K562 (cell line): ENCODE measurements around the gene HSD11B1L. TPM values are rescaled to one million over a fixed set of nuclear protein-coding genes. Genes with fewer than 3 reads are reported as not detected.

Experiments
- ATAC-seq: fragments of 200-7000 bp; cut with Tn5 transposase; 3 replicates; pipeline ENCODE4 v1.9.1; 2020; ENCODE audit warnings: moderate library complexity
- BruUV-seq: library from RNA; stranded (reverse); fragments of 400-500 nt; replicated peaks from 2 replicates; lab custom pipeline; 2021; lab: Mats Ljungman, UMichigan
- CTCF ChIA-PET: fragments of 300-600 bp; formaldehyde crosslinking; extraction: SDS; loops from one replicate; lab custom pipeline; 2021; ENCODE audit warnings: low intra/inter-chr PET ratio; lab: Yijun Ruan, JAX
- POLR2A ChIA-PET: fragments of 300-600, 350-650 bp; sonication (Branson Sonifier 250); formaldehyde crosslinking; extraction: SDS; loops from one replicate; lab custom pipeline; 2021; ENCODE audit warnings: antibody characterized with exemption, inconsistent platforms; lab: Yijun Ruan, JAX
- DNase-seq, 4 experiments: peaks; one replicate each; pipeline versions ENCODE4 v3.0.0 to v3.0.0-alpha.2; 2011 to 2018; ENCODE audit warnings: low spot score in 3 of 4, mixed read lengths in 3 of 4; ENCODE audit errors: extremely low read depth in 1 of 4
- FAIRE-seq: peaks from 2 replicates; lab custom pipeline; 2011; peaks lifted over from hg19 to GRCh38; lab: Jason Lieb, UNC
- H2AFZ ChIP-seq: 2 replicates; pipeline ENCODE4 v1.6.0; 2011; ENCODE audit warnings: low read depth, low read length, control low read depth, inconsistent platforms
- H3K27ac ChIP-seq: fragments of 200-600 bp; 3 replicates; pipeline ENCODE4 v1.8.0; 2011; ENCODE audit warnings: low read depth, mild to moderate bottlenecking, control low read depth, inconsistent platforms, low read length, moderate library complexity, mixed read lengths; ENCODE audit errors: extremely low read depth
- H3K27me3 ChIP-seq, 2 experiments: fragments of 300-600 bp in 1 of 2; 2 replicates in 1 of 2; 3 replicates in 1 of 2; pipeline versions ENCODE4 v1.6.0 to v1.8.0; 2011; ENCODE audit warnings: inconsistent platforms in 2 of 2, low read length in 2 of 2, mild to moderate bottlenecking in 1 of 2, mixed read lengths in 1 of 2, moderate library complexity in 1 of 2; ENCODE audit not compliant: control insufficient read depth in 2 of 2, insufficient read depth in 2 of 2
- H3K36me3 ChIP-seq: fragments of 300-600 bp; 3 replicates; pipeline ENCODE4 v1.8.0; 2011; ENCODE audit warnings: mild to moderate bottlenecking, low read length, inconsistent platforms; ENCODE audit not compliant: control insufficient read depth, insufficient read depth
- H3K4me1 ChIP-seq, 2 experiments: fragments of 200-600 bp in 1 of 2; replicated peaks in 1 of 2; 2 replicates in 1 of 2; 3 replicates in 1 of 2; pipeline versions ENCODE4 v1.5.1 to v1.8.0; 2011; ENCODE audit warnings: inconsistent platforms in 2 of 2, low read length in 2 of 2, mild to moderate bottlenecking in 1 of 2, mixed read lengths in 1 of 2, moderate library complexity in 1 of 2; ENCODE audit not compliant: control insufficient read depth in 2 of 2, insufficient read depth in 2 of 2
- H3K4me2 ChIP-seq: 2 replicates; pipeline ENCODE4 v1.6.1; 2011; ENCODE audit warnings: low read length, control low read depth, inconsistent platforms, mixed read lengths; ENCODE audit not compliant: insufficient read depth
- H3K4me3 ChIP-seq: fragments of 200-600 bp; sonication (generic), shearing (Covaris generic); 2 replicates; pipeline ENCODE4 v1.5.1; 2016; ENCODE audit warnings: control low read depth, inconsistent platforms
- H3K79me2 ChIP-seq: fragments of 200-600 bp; 3 replicates; pipeline ENCODE4 v1.8.0; 2011; ENCODE audit warnings: low read length, inconsistent platforms; ENCODE audit not compliant: control insufficient read depth, insufficient read depth
- H3K9ac ChIP-seq, 2 experiments: 2 replicates each; pipeline versions ENCODE4 v1.6.0 to v1.6.1; 2011; ENCODE audit warnings: low read depth in 2 of 2, low read length in 2 of 2, control low read depth in 1 of 2, inconsistent platforms in 1 of 2, mild to moderate bottlenecking in 1 of 2, mixed read lengths in 1 of 2; ENCODE audit not compliant: insufficient read depth in 1 of 2
- H3K9me1 ChIP-seq: one replicate; pipeline ENCODE4 v1.6.0; 2011; ENCODE audit warnings: inconsistent platforms, mild to moderate bottlenecking, low read length, moderate library complexity; ENCODE audit not compliant: control insufficient read depth, insufficient read depth
- H3K9me3 ChIP-seq: replicated peaks from 2 replicates; pipeline ENCODE4 v1.5.1; 2011; ENCODE audit warnings: low read depth, low read length, inconsistent platforms; ENCODE audit not compliant: control insufficient read depth, insufficient read depth
- H4K20me1 ChIP-seq: replicated peaks from 2 replicates; pipeline ENCODE4 v1.6.1; 2011; ENCODE audit warnings: low read length, inconsistent platforms, mixed read lengths; ENCODE audit not compliant: control insufficient read depth, insufficient read depth
- ETS2 ChIP-seq: IDR thresholded peaks from 2 replicates; pipeline ENCODE4 v1.6.1; 2016; ENCODE audit warnings: borderline replicate concordance, missing genetic modification characterization, mild to moderate bottlenecking, moderate library complexity, missing compliant biosample characterization; ENCODE audit not compliant: poor library complexity, severe bottlenecking
- KAT8 ChIP-seq: fragments of 450-650 bp; IDR thresholded peaks from 2 replicates; pipeline ENCODE4 v1.6.1; 2016; ENCODE audit warnings: low read depth, mild to moderate bottlenecking
- PHF8 ChIP-seq: fragments of 200-600 bp; sonication (generic); IDR thresholded peaks from 2 replicates; pipeline ENCODE4 v1.6.1; 2012; ENCODE audit warnings: mixed run types, mild to moderate bottlenecking, inconsistent platforms, low read length, moderate library complexity, borderline replicate concordance
- POLR2A ChIP-seq: fragments of 450-650 bp; conservative IDR thresholded peaks from 2 replicates; pipeline ENCODE4 v1.6.1; 2016
- POLR2AphosphoS2 ChIP-seq: IDR thresholded peaks from 2 replicates; pipeline ENCODE4 v1.6.1; 2012; ENCODE audit warnings: low read length, improper control_type of control experiment
- RBM22 ChIP-seq: fragments of 200-400 bp; formaldehyde crosslinking; IDR thresholded peaks from 2 replicates; pipeline ENCODE4 v1.6.1; 2018; ENCODE audit warnings: low read length, low read depth; ENCODE audit not compliant: poor library complexity, severe bottlenecking
- VEZF1 ChIP-seq: fragments of 200-800 bp; sonication (Bioruptor generic); IDR thresholded peaks from 2 replicates; pipeline ENCODE4 v1.6.1; 2017; ENCODE audit warnings: missing genetic modification characterization, missing compliant biosample characterization
- ZNF24 ChIP-seq: fragments of 450-650 bp; IDR thresholded peaks from 2 replicates; pipeline ENCODE4 v1.6.1; 2016
- ZNF583 ChIP-seq: fragments of 250-450 bp; sonication (Bioruptor Pico); IDR thresholded peaks from 2 replicates; pipeline ENCODE4 v1.4.0; 2020
- WGBS: fragments of 100-300 bp; shearing (Covaris generic); methylation state at CpG from one replicate; pipeline ENCODE4 v1.1.6; 2016; ENCODE audit warnings: low coverage, mixed read lengths; ENCODE audit not compliant: insufficient coverage; ENCODE audit errors: missing lambda C conversion rate; 5-methylcytosine and 5-hydroxymethylcytosine counted together
- in situ Hi-C: fragments of 300-500 bp; cut with MboI; formaldehyde crosslinking; loops from 4 replicates; pipeline ENCODE4 v1.15.0; 2018; ENCODE audit warnings: inconsistent platforms, mixed read lengths
- intact Hi-C: fragments of 100-400 bp; cut with micrococcal nuclease; formaldehyde crosslinking; loops from 2 replicates; pipeline ENCODE4 v1.14.2; 2022
- polyA plus RNA-seq, 8 experiments: library from polyadenylated mRNA; depleted of rRNA in 4 of 8; stranded (reverse) in 5 of 8; unstranded in 3 of 8; fragments of >200 nt; fragmentation: Nextera tagmentation in 2 of 8; fragmentation: Illumina TruSeq in 1 of 8; extraction: Ambion mirVana in 2 of 8; extraction: Trizol in 1 of 8; gene quantifications; 2 replicates each; pipeline versions ENCODE4 v1.2.1 to v1.2.3, GENCODE V29; 2011 to 2014; ENCODE audit warnings: inconsistent platforms in 1 of 8, missing spikeins in 1 of 8
- total RNA-seq, 7 experiments: library from RNA; depleted of rRNA in 6 of 7; stranded (reverse); fragments of >200 nt in 6 of 7; fragmentation: Illumina TruSeq in 2 of 7; extraction: Trizol in 2 of 7; gene quantifications; 2 replicates each; pipeline versions ENCODE4 v1.2.1 to v1.2.3, GENCODE V29; 2011 to 2021; ENCODE audit warnings: low replicate concordance in 1 of 7
- TF ChIP-seq, protein P1 (sequence below): sonication (generic); formaldehyde crosslinking; IDR thresholded peaks from 2 replicates; pipeline ENCODE4 v1.8.1; 2023; ENCODE audit warnings: mild to moderate bottlenecking, missing genetic modification reagents
- TF ChIP-seq, protein P2 (sequence below): fragments of 450-650 bp; formaldehyde crosslinking; IDR thresholded peaks from 2 replicates; pipeline ENCODE4 v1.4.0; 2022; ENCODE audit warnings: mild to moderate bottlenecking, moderate library complexity

Gene HSD11B1L
- total and polyA plus RNA-seq, 9 of the 15 experiments (the other 6 are each of a cell fraction or from before 2014, with no cell fraction given), result 0.31 to 7.7 (median 2.3) TPM

DNA sequence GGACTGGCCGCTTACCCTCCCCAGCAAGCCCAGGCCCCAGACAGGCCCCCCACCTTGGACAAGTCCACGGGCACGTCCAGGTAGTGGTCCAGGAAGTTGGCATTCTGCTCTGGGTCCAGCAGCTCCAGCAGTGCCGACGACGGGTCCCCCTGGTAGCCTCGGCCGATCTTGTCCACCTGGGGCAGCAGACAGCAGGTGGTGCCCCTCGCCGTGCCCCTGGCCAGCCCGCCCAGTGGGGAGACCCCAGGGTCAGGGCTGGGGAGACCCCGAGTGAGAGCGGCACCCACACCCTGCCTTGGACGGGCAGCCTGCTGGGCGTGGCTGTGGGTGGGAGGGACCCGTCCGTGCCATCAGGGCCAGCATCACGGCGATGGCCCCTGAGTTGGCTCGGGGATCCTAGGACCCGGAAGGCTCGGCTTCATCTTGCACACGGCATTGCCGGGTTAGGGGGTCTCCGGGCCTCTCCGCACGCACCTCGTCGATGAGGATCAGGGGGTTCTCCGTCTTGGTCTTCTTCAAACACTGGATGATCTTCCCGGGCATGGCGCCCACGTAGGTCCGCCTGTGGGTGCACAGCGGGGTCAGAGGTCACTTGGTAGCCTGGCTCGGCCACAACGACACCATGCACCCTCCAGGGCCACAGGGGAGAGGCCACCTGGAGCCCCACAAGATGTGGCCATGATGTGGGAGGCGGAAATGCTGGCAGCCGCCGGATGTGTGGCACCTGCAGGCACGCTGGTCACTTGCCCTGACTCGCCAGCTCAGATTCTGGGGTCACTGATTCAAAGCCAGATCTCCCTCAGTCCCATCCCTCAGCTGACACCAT lies 15.6 kb downstream of the HSD11B1L start (continued):
- TF ChIP-seq RBM22 (peak; percentile 69), ETS2 (tag) (no peak), PHF8 (no peak)

DNA sequence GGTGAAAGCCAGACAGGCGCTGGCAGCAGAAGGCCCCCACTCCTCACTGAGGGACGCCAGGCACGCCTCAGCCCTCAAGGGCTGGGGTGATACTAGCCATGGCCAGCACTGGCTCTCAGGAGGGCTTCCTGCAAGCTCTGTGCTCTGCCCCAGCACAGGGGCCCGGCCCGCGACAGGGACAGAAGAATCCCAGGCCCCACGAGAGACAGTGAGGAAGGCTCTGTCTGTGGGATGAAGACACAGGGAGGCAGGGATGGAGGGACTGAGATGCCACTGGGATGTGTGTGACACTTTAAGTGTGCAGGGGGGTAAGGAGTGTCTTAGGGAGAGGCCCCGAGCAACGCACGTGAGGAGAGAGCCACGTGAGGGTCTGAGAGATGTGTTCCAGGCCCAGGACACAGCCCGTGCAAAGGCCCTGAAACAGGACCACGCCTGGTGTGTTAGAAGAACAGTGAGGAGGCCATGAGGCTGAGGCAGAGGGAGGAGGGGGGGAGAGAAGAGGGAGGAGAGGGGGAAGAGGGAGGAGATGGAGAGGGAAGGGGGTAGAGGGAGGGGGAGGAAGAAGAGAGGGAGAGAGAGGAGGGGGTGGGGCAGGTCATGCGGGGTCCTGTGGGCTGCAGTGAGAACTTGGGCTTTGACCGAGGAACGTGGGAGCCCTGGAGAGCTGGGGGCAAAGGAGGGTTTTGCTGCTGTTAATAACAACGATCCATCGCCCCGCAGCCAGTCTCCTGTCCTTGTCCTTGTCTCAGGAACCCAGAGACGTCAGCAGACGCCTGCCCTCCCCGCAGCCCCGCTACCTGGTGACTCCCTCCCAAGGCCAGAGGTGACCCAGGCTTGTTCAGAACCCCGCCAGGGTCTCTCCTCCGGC lies 16.4 kb downstream of the HSD11B1L start:
- Histone ChIP-seq H3K4me1 (peaks cover 7 to 66% of the 10 kb centered on the region in 2 experiments), H3K79me2 (peaks cover 51% of the 10 kb centered on the region), H3K4me2 (no peak overlapping the region), H3K36me3 (peaks cover 90% of the 10 kb centered on the region), H4K20me1 (peaks cover 49% of the 10 kb centered on the region), H3K9me3 (no peaks in the 10 kb centered on the region), H3K9ac (no peak overlapping the region; a peak in 1 of 4 replicates), H3K4me3 (no peak overlapping the region), H3K27ac (no peak overlapping the region), H3K9me1 (peaks cover 13% of the 10 kb centered on the region), H3K27me3 (no peaks in the 10 kb centered on the region), H2AFZ (no peak overlapping the region)
- ATAC-seq (no peak), DNase-seq (no peak), FAIRE-seq (no peak)
- no TSS peak for BruUV-seq
- CTCF ChIA-PET, result no interaction called here
- 81% methylated on average over 22 of the region's 25 CpGs for WGBS
- in situ Hi-C loops (no loop called here), intact Hi-C loops (no loop called here)
- POLR2A ChIA-PET, result interaction anchor here (0.6 to 2.7 kb wide), 6 partner anchors 7 to 21 kb away, joined by 3 to 34 read pairs (median 4); partner anchors contain the start of gene RPL36
- TF ChIP-seq VEZF1 (CRISPR knock-in tag) (0 out of 2 replicates have a peak, but pooled peaks have one; percentile 18), ZNF24 (no peak), RBM22 (peak; percentile 52), POLR2AphosphoS2 (0 out of 2 replicates have a peak, but pooled peaks have one; percentile 35), ZNF583 (CRISPR knock-in tag) (no peak), KAT8 (no peak), POLR2A (peak; percentile 52)
- TF ChIP-seq, protein P1, sequence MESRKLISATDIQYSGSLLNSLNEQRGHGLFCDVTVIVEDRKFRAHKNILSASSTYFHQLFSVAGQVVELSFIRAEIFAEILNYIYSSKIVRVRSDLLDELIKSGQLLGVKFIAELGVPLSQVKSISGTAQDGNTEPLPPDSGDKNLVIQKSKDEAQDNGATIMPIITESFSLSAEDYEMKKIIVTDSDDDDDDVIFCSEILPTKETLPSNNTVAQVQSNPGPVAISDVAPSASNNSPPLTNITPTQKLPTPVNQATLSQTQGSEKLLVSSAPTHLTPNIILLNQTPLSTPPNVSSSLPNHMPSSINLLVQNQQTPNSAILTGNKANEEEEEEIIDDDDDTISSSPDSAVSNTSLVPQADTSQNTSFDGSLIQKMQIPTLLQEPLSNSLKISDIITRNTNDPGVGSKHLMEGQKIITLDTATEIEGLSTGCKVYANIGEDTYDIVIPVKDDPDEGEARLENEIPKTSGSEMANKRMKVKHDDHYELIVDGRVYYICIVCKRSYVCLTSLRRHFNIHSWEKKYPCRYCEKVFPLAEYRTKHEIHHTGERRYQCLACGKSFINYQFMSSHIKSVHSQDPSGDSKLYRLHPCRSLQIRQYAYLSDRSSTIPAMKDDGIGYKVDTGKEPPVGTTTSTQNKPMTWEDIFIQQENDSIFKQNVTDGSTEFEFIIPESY (CRISPR knock-in tag), result peak; percentile 75; the same call in 1 of the 2 replicates
- TF ChIP-seq, protein P2, sequence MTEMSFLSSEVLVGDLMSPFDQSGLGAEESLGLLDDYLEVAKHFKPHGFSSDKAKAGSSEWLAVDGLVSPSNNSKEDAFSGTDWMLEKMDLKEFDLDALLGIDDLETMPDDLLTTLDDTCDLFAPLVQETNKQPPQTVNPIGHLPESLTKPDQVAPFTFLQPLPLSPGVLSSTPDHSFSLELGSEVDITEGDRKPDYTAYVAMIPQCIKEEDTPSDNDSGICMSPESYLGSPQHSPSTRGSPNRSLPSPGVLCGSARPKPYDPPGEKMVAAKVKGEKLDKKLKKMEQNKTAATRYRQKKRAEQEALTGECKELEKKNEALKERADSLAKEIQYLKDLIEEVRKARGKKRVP (CRISPR knock-in tag), result no peak
